T follicular helper cell (primary cell): ENCODE data around the gene KIF26B.

ENCODE experiments used
- DNase-seq: peaks from one replicate; pipeline ENCODE4 v3.0.0-alpha.2; 2020; ENCODE audit warnings: low read depth

The KIF26B gene

GRCh38 chr1:245751116-245751515 lies 596.3 kb downstream of the KIF26B start:
- DNase-seq, result no peak

- no peak for DNase-seq
Measured at GRCh38 chr1:245751726-245752470, 597.1 kb downstream of the KIF26B start.

GRCh38 chr1:245752561-245752960 lies 597.8 kb downstream of the KIF26B start:
- DNase-seq, result no peak

GRCh38 chr1:245753807-245754206 lies 599.0 kb downstream of the KIF26B start:
- DNase-seq, result no peak

GRCh38 chr1:245754463-245754961 lies 599.7 kb downstream of the KIF26B start:
- no peak for DNase-seq
